GM12875 (cell line): Measurements from ENCODE around the gene FCMR.

Experiments
- H3K4me3 ChIP-seq: one replicate; pipeline ENCODE4 v1.5.1; 2011; ENCODE audit warnings: low read depth, low read length, control low read depth
- TF ChIP-seq, protein P1 (sequence below): IDR thresholded peaks from 2 replicates; pipeline ENCODE4 v1.5.1; 2011; ENCODE audit warnings: low read depth, mild to moderate bottlenecking, control low read depth, inconsistent platforms, low read length, moderate library complexity, borderline replicate concordance; ENCODE audit not compliant: insufficient read depth

Gene FCMR

DNA sequence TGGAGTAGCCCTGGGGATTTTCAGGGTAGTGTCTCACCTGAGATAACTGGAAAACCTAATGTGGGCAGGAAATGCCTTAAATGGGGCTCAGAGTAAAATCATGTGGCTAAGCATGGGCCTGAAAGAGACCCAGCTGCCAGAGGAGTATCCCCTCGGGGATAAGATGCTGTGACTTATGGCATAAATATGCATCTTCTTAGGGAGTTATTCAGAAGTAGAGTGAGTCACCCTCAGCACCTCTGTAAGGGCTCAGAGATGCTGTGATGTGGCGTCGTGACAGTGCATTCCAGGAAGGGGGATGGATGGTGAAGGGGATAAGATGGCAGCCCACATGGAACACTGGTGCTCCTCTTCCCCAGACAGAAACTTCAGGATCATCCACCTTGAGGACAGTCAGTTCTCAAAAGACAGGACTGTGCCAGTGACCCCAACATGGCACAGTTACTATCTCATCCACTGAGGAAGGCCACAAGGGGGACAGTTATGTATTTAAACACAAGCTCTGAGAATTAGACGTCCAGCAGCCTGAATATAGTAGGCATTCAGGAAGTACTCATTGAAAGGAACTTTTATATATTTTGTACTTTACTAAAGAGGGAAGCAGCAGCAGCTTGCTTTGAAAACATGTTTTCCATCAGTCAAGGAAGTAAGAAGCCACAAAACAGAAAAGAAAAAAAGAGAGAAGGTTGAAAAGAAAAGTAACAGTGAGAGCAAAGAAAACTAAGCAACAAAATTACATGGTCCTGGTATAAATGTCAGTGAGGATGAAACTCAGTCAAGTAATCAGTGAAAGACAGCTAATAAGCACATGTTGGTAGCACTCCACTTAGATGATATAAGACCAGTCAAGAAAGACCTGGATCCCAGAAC, 16.2 kb downstream of the FCMR start:
- TF ChIP-seq, protein P1, sequence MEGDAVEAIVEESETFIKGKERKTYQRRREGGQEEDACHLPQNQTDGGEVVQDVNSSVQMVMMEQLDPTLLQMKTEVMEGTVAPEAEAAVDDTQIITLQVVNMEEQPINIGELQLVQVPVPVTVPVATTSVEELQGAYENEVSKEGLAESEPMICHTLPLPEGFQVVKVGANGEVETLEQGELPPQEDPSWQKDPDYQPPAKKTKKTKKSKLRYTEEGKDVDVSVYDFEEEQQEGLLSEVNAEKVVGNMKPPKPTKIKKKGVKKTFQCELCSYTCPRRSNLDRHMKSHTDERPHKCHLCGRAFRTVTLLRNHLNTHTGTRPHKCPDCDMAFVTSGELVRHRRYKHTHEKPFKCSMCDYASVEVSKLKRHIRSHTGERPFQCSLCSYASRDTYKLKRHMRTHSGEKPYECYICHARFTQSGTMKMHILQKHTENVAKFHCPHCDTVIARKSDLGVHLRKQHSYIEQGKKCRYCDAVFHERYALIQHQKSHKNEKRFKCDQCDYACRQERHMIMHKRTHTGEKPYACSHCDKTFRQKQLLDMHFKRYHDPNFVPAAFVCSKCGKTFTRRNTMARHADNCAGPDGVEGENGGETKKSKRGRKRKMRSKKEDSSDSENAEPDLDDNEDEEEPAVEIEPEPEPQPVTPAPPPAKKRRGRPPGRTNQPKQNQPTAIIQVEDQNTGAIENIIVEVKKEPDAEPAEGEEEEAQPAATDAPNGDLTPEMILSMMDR, result no peak
- no peak overlapping the region for H3K4me3 ChIP-seq

DNA sequence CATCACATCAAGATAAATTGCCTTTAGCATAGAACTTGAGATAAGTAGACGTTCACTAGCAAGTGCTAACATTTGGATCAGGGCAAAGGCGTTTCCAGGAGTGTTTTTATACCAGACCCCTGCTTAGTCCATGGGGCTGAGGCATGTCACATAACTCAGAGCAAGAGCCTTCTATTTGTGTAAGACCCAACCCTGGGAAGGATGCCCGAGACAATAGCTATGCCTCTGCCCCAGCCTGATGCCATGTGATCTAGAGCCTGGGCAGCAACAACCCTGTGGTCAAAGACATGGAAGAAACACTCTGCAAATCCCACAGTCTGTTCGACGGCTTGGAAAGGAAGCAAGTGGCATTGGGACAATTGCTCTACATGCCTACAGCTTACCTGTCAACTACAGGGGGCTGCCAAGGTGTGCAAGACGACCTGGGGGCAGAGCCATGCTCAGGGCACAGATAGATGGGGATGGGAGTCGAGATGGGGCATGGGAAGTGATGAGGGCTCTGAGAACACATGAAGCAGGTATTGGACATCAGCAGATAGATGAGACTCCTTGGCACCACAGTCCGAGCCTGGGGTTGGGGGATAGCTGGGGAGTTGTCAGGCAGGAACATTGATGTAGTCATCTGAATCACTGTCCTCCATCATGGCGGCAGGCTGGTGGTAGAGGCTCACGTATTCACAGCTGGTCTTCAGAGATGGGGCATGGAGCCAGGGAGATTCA, 17.2 kb downstream of the FCMR start:
- TF ChIP-seq, protein P1, result no peak
- no peak overlapping the region for H3K4me3 ChIP-seq

DNA sequence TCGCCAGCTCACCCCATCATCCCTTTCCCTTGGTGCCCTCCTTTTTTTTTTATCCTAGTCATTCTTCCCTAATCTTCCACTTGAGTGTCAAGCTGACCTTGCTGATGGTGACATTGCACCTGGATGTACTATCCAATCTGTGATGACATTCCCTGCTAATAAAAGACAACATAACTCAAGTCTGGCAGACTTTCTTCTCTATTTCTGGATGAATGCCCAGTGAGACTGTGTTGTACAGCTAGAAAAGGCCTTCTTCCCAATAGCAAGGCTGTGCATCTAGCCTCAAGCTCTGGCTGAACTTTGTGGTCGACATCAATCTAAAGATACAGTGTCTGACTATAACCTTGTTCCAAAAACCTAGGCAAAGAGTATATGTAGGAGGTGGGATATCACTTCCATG, 18.1 kb downstream of the FCMR start:
- H3K4me3 ChIP-seq, result no peak overlapping the region
- TF ChIP-seq, protein P1, result no peak

DNA sequence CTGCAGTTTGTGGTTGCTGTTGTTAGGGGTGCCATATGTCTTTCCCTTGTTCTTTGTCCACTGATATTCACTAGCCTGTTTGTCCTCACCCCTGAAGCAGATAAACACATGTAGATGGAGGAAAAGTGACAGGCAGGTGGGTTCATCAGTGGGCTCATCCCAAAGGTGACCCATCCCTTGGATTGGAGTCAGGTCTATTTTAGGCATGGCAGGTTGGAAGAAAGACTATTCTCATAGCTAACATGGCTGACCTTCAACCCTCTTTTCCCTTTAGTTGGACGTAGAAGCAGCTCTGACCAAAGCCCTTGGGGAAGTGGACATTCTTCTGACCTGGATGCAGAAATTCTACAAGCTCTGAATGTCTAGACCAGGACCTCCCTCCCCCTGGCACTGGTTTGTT, 19.0 kb downstream of the FCMR start:
- TF ChIP-seq, protein P1, result no peak
- no peak overlapping the region for H3K4me3 ChIP-seq

DNA sequence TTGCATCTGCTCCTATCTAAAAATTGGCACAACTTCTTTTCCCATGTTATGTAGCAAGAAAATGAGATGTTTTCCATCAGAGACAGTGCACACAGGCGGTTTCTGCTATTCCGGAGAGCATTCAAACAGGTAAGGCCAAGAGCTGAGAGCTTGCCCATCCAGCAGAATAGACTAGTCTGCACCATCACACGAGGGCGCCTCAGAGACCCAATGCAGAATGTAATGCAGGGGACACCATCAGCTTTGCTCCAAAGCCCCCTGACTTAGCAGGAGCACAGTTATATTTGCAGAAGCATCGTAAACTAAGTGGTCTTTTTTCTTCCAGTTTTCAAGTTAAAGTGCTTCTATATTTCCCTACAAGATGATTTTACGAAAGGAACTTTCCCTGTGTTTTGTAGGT, 19.8 kb downstream of the FCMR start:
- TF ChIP-seq, protein P1, result no peak

DNA sequence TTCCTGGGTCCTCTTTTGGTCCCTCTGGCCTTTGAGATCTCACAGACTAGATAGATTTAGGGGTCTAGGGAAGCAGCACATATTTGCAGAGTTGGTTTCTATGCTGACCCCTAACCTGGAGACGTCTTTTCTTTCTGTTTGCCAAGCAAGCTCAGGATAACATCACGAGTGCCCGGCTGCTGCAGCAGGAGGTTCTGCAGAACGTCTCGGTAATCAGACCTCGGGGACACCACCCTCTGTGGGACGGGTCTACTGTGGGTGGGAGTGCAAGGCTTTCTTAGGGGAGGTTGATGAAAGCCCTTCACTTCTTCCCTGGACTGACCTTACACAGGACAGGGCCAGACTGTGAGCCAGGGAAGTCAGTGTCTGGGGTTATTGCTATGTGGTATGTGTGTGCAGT, 21.6 kb downstream of the FCMR start:
- TF ChIP-seq, protein P1, result no peak
- no peak overlapping the region for H3K4me3 ChIP-seq

More for the DNA sequence above, 19.8 kb downstream of the FCMR start:
- H3K4me3 ChIP-seq, result no peak overlapping the region
